Activated gamma-delta T cell (primary cell): ENCODE results near the gene ARMC9.

ENCODE experiments used
- DNase-seq: peaks from one replicate; lab custom pipeline; 2025; lab: John Stamatoyannopoulos, UW

Gene ARMC9

DNA sequence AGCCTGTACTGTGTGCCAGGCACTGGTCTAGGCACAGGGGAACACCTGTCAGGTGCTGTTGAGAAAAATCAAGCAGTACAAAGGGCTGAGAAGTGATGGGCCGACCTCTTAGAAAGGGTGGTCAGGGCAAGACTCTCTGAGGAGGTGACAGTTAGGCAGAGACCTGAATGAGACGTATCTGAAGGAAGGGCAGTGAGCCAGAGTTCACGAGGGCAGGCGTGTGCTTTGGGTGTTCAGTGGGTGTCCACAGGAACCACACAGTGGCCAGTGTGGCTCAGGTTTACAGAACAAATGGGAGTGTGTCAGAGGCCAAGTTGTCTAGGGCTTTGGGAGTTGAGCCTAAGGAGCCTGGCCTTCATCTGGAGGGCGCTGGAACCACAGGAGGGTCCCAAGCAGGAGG, 6.2 kb downstream of the ARMC9 start:
- no peak for DNase-seq

DNA sequence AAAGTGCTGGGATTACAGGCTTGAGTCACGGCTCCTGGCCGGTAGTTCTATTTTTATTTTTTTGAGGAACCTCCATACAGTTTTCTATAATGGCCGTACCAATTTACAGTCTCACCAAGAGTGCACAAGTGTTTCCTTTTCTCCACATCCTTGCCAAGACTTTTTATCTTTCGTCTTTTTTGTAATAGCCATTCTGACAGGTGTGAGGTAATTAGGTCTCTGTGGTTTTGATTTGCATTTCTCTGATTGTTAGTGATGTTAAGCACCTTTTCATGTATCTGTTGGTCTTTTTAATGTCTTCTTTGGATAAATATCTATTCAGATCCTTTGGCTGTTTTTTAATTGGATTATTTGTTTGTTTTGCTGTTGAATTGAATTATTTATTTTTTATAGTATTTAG, 9.3 kb downstream of the ARMC9 start:
- no peak for DNase-seq

DNA sequence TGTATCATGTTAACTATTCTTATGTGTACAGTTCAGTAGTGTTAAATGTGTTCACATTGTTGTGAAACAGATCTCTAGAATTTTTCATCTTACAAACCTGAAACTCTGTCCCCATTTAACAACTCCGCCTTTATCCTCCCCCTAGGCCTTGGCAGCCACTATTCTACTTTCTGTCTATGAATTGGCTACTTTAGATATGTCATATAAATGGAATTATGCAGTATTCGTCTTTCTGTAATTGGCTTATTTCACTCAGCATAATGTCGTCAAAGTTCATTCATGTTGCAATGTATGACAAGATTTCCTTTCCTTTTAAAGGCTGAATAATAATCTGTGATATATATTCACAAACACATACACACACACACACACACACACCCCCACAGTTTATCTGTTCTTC, 12.4 kb downstream of the ARMC9 start:
- no peak for DNase-seq

DNA sequence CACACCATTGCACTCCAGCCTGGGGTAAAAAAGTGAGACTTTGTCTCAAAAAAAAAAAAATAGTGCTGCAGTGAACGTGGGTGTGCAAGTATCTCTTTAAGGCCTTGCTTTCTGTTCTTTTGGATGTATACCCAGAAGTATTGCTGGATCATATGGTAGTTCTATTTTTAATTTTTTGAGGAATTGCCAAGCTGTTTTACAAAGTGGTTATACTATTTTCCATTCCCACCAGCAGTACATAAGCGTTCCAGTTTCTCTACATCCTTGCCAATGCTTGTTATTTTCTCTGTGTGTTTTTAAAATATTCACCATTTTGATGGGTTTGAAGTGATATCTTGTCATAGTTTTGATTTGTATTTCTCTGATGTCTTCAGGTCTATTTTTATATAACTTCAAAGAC, 13.1 kb downstream of the ARMC9 start:
- DNase-seq, result no peak

DNA sequence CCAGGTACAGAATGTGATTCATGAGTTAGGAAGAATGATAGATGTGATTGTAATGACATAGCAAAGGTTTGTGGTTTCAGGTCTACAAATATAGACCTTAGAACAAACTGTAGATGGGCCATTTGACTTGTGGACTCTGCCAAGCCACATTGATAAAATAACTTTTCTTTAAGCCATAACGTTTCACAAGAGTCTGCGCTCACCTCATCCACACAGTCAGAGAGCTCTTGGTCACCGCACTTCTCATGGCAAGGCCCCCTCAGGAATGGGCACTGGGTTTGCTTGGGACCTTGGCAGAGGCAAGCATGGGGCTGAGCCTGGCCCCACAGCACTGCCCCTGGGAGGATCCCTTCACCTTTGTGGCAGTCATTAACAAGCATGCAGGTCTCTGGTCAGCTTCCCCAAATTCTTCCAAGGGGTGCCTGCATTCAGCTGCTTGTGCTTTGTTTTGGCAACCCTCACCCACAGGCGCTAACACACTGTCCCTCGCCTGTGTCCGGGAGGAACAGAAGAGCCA, 14.0 kb downstream of the ARMC9 start:
- DNase-seq, result no peak

DNA sequence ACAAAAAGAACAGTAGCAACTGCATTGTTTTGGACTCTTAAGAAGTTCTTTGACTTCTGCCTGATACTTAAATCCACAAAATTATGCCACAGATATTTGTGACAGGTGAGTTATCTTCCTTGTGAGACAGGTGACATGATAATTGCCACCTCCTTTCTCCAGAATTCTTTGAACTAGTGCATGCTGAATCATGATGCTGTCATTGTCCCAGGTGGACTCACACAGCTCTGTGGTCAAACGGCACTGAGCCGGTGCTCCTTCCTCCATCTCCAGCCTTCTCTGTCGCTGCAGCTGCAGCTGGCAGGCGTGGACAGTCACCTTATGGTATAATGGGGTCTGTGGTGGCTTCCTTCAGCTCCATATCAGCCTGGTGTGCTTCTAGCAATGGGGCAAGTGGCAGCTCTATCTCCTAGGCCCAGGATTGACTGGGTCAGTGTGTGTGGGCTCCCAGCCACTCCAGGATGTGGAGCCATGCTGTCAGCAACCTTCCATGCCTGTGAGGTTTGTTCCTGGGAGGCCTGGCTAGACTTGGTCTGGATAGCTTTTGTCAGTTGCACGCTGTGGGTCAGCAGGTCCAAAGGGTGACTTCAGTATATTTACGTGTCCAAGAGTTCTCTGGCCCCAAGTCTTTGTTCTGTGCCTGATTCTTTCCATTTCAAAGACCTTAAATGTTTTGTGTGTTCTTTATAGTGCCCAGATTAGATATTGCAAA, 15.7 kb downstream of the ARMC9 start:
- no peak for DNase-seq

DNA sequence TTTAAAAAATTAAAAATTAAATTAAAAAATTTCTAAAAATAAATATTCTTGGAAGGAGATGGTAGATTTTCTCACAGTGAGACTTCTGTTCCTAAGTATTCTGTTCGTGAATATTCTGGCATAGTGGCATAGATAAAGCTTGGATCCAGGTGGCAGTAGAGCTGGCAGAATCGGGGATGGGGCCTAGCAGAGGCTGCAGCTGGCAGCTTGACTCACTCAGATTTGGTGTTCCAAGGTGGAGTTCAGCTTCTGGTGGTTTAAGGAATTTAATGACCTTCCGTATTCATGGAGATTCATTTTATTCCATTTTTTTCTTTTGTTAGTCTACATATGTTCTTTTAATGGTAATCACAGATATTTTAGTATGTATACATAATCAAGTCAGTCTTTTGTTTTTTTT, 19.9 kb downstream of the ARMC9 start:
- no peak for DNase-seq

DNA sequence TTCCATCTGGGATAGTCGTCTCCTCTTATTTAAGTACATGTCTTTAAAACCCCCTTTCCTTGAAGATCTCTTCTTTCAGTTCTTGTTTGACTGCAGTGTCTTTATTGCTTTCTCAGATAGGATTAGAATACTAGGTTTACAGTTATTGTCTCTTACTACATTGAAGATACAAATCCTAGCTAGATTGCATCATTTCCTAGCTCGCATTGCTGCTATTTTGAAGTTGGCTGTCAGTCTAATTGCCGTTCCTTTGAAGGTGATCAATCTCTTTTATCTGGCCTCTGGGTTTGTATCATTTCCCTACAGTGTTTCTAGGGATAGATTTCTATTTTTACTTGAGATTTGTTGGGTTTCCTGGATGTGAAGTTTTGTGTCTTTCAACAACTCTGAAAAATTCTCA, 20.9 kb downstream of the ARMC9 start:
- no peak for DNase-seq

DNA sequence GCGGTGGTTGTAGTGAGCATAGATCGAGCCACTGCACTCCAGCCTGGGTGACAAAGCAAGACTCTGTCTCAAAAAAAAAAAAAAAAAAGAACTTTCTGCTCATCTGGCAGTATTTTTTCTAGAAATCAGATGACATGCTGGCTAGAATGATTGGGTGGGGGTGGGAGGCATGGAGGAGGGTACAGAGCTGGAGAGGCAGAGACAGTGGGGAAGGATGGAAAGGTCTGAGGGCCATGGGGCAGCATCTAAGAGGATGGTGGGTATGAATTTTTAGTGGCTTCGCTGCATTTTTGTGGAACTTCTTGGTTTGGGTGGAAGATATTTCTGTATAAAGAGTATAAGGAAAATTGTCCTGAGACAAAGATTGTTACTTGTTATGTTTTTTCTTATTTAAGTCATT, 23.3 kb downstream of the ARMC9 start:
- DNase-seq, result no peak

DNA sequence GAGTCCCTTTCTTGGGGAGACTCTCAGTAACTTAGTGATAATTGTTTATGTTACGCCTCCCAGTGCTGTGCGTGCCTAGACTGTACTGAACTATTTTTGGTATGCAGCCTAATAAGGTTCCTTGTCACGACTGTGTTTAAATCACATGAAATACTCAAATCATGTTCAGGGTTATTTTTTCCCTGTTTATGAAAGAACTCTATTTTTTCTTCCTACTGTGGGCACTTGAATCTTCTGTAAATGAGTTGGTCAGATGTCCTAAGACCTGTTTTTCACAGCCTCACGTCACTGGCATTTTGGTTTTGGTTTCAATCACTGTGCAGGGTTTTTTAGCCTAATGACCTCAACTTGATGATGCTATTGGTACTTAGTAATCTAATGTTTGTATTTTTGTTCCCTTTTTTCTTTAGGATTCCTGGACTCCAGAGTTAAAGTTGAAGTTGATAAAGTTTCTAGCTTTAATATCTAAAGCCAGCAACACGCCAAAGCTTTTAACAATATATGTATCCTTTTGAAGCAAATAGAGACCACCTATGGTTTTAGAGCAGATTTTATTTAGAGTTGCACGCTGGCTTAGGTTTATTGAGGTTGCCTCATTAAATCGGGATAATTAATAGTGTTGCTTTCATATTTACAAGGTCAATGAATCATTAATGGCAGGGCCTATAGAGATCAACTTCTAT, 24.0 kb downstream of the ARMC9 start:
- no peak for DNase-seq

DNA sequence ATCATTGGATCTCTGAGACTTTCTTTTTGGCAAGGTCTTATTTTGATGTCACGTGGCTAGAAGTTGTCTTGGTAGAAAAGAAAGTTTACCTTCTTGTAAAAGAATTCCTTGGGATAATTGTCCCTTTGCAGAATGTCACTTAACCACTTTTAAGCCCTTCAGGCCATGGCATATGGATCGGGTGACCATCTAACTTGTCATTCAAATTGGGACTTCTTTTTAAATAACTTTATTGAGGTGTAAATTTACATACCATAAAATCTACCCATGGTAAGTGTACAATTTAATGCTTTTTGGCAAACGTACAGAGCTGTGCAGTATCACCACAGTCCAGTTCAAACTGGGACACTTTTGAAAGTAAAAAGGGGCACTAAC, 24.6 kb downstream of the ARMC9 start:
- no peak for DNase-seq

DNA sequence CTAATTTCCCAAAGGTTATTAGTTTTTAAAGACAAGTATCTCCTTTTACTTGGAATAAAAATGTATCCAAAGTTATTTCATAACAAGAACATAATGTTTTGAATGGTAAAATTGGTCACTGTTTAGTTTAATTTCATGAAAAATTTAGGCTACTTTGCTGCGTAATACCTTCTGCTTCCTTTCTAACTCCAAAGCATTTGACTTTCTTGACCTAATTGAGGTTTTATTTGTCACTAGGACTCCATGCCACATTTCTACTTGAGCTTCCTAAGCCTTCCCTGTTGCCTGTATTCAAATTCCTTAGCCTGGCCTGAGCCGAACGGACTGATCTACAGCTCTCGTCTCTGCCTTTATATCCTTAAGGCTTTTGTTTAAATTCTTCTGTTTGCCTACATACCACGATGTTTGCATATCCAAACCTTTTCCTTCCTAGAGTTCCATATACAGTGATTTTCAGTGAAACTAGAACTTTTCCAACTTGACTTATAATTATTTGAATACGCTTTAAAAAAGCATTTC, 25.1 kb downstream of the ARMC9 start:
- DNase-seq, result no peak

DNA sequence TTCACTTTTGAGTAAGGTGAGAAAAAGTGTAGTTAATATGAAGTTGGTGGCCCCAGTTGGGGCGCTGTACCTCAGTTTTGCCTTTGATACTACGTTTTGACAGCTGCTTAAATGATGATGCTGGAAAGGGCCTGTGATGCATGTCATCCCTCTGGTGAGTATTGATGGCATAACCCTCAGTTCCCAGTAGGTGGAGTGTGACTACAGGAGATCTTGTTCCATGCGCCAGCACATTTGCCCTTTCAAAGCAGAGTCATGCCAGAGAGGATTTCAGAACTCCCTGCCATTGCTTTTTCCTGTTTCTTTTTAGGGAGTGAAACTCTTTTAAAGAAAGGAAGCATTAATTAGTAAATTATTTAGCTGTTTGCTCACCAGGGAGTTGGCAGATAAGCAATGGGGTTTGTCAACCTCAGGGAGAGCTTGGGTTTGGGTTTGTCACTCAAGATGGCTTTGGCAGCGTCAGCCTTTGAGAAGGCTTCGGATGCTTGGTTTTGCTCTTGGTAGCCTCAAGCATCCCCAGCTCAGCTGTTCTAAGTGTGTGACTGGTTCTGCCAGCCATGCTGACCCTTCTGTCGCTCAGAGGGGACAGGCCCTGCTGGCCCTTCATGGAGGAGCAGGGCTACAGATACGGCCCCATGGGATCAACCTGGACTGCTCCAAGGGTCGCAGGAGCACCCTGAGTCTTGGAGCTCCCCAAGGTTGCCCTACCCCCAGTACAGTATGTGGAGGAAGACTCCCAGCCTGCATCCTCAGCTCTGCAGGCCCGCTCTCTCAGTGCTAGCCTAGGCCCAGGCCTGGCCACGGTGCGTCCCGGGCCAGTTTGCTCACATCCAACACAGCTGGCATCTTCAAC, 29.1 kb downstream of the ARMC9 start:
- no peak for DNase-seq

DNA sequence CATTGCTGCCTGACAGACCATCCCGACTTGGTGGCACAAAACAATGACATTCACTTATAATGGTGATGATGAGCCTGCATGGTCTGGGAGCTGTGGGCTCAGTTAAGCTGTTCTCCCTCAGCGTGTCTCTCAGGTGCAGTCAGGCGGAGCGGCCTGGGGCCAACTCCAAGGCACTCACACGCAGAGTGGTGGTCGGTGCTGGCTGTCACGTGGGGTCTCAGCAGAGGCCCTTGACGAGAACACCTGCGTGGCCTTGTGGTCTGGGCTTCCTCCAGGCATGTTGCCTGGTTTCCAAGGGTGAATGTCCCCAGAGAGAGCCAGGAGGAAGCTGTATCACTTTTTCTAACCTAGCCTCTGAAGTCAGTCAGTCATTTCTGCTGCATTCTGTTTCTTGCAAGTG, 29.8 kb downstream of the ARMC9 start:
- no peak for DNase-seq

DNA sequence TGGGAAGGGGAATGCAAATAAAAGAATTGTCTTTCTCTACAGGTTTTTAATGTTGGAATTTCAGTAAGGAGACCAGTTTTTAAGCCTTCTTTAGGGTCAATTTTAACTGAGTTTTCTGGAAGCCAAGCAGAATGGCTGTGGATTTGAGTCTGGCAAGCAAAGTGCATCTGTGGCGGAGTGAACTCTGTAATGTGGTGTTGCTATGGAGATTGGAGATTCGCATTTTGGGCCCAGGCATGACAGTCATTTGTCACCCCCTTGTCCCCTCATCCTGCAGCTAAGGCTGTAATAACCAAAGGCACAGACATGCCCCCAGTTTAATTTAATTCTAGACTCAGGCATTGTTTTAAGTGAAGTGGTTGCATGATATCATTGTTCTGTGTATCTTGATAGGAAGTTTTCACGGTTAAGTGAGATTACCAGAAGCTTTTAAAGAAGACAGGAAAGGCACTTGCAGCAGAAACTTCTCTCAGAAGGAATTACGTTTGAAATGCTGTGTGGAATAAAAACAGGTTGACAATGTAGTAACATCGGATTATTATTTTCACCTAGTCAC, 30.6 kb downstream of the ARMC9 start:
- DNase-seq, result no peak

DNA sequence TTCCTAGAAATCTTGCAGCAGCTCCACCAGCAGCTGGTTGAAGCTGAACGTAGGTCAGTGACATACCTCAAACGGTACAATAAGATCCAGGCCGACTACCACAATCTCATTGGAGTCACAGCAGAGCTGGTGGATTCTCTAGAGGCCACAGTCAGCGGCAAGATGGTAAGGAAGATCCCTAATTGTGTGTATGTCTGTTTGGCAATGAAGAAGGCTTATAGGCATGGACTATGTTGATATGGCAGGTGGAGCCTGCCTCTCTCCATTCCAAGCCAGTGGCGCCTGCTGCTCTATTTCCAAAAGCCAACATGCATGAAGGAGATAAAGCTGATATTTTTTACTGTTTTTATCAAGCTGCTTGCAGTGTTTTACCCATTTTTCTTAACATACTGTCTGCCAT, 36.8 kb downstream of the ARMC9 start:
- DNase-seq, result no peak

DNA sequence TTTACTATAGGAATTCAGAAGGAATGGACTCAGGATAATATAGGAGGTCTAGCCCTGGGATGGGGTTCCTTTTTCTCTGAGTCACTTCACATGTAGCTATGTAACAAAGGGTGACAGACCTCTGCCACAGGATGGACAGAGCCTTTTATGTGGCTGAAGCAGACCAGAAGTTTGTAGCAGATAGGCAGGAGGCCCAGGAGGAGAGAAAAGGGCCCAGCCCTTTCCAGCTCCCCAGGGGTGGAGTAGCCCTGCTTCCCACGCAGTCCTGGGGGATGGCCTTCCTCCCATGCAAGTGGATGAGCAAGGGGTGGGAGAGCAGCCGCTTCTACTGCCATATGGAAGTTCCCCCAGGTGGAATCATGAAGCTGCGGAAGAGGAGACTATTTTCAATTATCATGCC, 40.3 kb downstream of the ARMC9 start:
- no peak for DNase-seq

DNA sequence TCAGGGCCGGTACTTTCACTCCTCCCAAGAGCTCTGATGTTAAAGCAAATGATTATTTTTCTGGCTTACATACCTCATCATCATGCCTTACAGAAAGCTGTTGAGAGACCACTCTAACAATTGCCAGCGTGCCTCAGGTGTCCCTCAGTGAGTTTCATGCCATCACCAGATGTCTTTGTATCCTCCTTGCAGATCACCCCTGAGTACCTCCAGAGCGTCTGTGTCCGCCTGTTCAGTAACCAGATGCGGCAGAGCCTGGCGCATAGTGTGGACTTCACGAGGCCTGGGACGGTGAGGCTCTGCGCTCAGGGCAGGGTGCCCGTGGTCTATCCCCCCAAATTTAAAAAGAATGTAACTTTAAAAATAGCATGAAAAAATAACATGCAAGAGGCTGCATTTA, 41.3 kb downstream of the ARMC9 start:
- DNase-seq, result no peak

DNA sequence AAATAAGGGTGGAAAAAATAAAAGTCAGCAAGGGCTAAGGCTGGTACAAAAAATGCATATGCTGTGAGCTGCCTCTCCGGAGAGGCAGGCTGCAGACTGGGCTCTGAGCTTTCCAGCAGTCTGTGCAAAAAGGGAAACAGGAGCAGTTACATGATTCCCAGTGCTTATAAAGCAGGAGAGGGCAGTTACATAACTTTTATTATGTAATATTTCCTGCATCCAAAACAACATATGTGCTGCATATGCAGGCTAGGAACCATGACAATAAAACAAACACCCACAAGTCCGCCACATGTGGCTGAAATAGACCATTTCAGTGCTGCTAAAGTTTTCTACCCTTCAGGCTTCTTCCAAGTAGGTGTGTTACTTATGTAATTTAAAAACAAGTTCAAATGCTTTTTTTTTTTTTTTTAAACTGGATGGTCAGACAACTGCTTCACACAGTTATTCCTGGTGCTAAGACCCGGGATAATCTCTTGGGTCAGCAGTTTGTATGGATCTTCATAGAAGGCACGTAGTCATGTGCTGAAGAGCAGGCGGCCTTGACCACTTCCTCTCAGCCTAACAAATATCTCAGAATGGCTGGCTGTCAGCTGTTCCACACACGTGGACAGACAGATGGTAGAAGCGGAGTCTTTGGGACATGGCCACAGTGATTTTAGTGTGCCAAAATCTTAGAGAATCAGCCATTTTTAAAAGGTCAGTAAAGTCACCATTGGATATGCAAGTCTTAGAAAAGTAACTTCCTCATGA, 43.5 kb downstream of the ARMC9 start:
- DNase-seq, result no peak

DNA sequence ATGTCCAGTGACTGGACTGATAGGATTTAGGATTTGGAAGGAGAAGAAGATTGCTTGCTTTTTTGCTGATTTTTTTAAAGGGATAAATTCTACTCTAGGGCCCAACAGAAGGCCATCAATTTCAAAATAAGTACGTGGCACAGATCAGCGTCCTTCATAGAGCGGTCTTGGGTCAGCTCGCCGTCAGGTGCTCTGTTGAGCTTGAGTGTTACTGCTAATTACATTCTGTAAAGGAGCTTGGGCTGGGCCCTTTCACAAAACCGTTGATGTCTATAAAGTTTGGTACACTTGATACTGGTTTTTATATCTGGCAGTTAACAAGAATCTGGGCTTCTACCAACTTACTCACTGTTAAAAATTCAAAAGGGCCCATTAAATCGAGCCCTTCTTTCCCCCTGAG, 45.4 kb downstream of the ARMC9 start:
- no peak for DNase-seq
